ENCODE results near the gene RGS3.

DNA sequence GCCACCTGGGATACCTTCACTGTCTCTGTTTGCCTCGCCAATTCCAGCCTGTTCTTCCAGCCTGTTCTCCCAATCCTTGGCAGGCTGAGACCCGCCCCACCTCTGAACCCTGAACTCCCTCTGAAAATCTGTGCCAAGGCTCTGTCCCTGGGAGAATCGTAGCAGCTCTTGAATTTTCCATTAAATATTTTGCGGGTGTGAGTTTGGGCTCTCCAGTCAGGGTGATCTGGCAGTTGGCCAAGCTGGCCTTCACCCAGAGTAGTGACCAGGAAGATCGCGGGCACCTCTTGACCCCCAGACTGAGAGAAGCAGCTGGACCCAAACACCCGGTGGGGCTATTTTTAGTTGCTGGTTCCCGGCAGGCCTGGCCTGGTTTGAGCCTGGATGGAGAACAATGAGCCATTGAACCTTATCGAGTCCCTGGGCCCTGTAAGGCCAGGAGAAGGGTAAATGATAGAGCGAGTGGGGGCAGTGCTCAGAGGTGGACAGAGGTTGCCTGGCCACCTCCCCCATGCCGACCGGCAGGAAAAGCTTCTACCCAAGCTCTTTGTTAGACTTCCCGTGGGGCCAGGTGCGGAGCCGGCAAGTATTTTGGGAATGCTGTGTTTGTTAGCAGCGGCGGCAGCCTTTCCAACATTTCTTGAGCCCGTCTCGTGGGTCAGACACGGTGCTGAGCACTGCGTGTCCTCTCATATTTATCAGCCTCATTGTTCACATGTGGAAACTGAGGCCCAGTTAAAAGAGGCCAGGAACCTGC is 146.2 kb downstream of the RGS3 start:
- TF ChIP-seq, protein P1, sequence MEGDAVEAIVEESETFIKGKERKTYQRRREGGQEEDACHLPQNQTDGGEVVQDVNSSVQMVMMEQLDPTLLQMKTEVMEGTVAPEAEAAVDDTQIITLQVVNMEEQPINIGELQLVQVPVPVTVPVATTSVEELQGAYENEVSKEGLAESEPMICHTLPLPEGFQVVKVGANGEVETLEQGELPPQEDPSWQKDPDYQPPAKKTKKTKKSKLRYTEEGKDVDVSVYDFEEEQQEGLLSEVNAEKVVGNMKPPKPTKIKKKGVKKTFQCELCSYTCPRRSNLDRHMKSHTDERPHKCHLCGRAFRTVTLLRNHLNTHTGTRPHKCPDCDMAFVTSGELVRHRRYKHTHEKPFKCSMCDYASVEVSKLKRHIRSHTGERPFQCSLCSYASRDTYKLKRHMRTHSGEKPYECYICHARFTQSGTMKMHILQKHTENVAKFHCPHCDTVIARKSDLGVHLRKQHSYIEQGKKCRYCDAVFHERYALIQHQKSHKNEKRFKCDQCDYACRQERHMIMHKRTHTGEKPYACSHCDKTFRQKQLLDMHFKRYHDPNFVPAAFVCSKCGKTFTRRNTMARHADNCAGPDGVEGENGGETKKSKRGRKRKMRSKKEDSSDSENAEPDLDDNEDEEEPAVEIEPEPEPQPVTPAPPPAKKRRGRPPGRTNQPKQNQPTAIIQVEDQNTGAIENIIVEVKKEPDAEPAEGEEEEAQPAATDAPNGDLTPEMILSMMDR (IDR thresholded peaks at IDR 0.05), result no peak
- no peak for TF ChIP-seq POLR2A (IDR thresholded peaks at IDR 0.05)

Measured in thyroid gland (tissue), 4 donors.